HepG2 (cell line): Measurements from ENCODE around the gene CALM1. TPM values are rescaled to one million over a fixed set of nuclear protein-coding genes. Genes with fewer than 3 reads are reported as not detected.

Experiments used
- AHR ChIP-seq: IDR thresholded peaks from 2 replicates; pipeline ENCODE4 v1.6.1; 2018; ENCODE audit warnings: missing genetic modification reagents, missing compliant biosample characterization
- CEBPB ChIP-seq: IDR thresholded peaks from 2 replicates; pipeline ENCODE4 v1.6.1; 2011; ENCODE audit warnings: low read depth, low read length, improper control_type of control experiment, borderline replicate concordance
- CEBPZ ChIP-seq: IDR thresholded peaks from 2 replicates; pipeline ENCODE4 v1.6.1; 2012; ENCODE audit warnings: low read length, improper control_type of control experiment
- ELF3 ChIP-seq: IDR thresholded peaks from 2 replicates; pipeline ENCODE4 v1.6.1; 2016; ENCODE audit warnings: missing genetic modification reagents, missing compliant biosample characterization
- GMEB1 ChIP-seq: sonication (generic); formaldehyde crosslinking; IDR thresholded peaks from 2 replicates; pipeline ENCODE4 v1.5.1; 2020; ENCODE audit warnings: missing genetic modification reagents, mild to moderate bottlenecking, borderline replicate concordance
- LRRFIP1 ChIP-seq: sonication (generic); formaldehyde crosslinking; conservative IDR thresholded peaks from 2 replicates; pipeline ENCODE4 v1.4.0; 2020; ENCODE audit warnings: missing genetic modification reagents
- MTA3 ChIP-seq: sonication (generic); formaldehyde crosslinking; IDR thresholded peaks from 2 replicates; pipeline ENCODE4 v1.4.0; 2020; ENCODE audit warnings: missing genetic modification reagents
- MXI1 ChIP-seq: IDR thresholded peaks from 3 replicates; pipeline ENCODE4 v1.6.1; 2012; ENCODE audit warnings: low read depth, low read length, inconsistent platforms, borderline replicate concordance
- NFATC3 ChIP-seq: sonication (generic); formaldehyde crosslinking; IDR thresholded peaks from 2 replicates; pipeline ENCODE4 v1.5.1; 2020; ENCODE audit warnings: mild to moderate bottlenecking, missing genetic modification reagents
- NFE2L2 ChIP-seq: fragments of 150-350 bp; IDR thresholded peaks from 2 replicates; pipeline ENCODE4 v1.6.1; 2014; ENCODE audit warnings: low read length
- POGZ ChIP-seq: sonication (generic); formaldehyde crosslinking; IDR thresholded peaks from 2 replicates; pipeline ENCODE4 v1.4.0; 2020; ENCODE audit warnings: mild to moderate bottlenecking, missing genetic modification reagents
- RFXAP ChIP-seq: sonication (generic); formaldehyde crosslinking; IDR thresholded peaks from 2 replicates; pipeline ENCODE4 v1.4.0; 2020; ENCODE audit warnings: missing genetic modification reagents, borderline replicate concordance
- SOX6 ChIP-seq, 2 experiments: fragments of 450-650 bp in 1 of 2; sonication (generic) in 1 of 2; formaldehyde crosslinking in 1 of 2; IDR thresholded peaks; 2 replicates each; pipeline versions ENCODE4 v1.4.0 to v1.6.1; 2017 to 2020; ENCODE audit warnings: antibody characterized with exemption in 1 of 2, mild to moderate bottlenecking in 1 of 2, missing genetic modification reagents in 1 of 2
- SRSF9 ChIP-seq: fragments of 200-400 bp; formaldehyde crosslinking; IDR thresholded peaks from 2 replicates; pipeline ENCODE4 v1.6.1; 2018; ENCODE audit warnings: borderline replicate concordance, mild to moderate bottlenecking, low read depth, low read length; ENCODE audit not compliant: insufficient read depth, poor library complexity, severe bottlenecking
- TIGD3 ChIP-seq: sonication (generic); formaldehyde crosslinking; IDR thresholded peaks from 2 replicates; pipeline ENCODE4 v1.5.1; 2020; ENCODE audit warnings: mild to moderate bottlenecking, missing genetic modification reagents, borderline replicate concordance
- ZNF143 ChIP-seq: sonication (generic); formaldehyde crosslinking; IDR thresholded peaks from 2 replicates; pipeline ENCODE4 v1.4.0; 2020; ENCODE audit warnings: missing genetic modification reagents
- ZNF350 ChIP-seq: sonication (generic); formaldehyde crosslinking; IDR thresholded peaks from 2 replicates; pipeline ENCODE4 v1.4.0; 2020; ENCODE audit warnings: mild to moderate bottlenecking, low read depth, missing genetic modification reagents, borderline replicate concordance
- ZNF382 ChIP-seq: sonication (generic); formaldehyde crosslinking; IDR thresholded peaks from 2 replicates; pipeline ENCODE4 v1.5.0; 2020; ENCODE audit warnings: missing genetic modification reagents, mild to moderate bottlenecking, borderline replicate concordance
- ZNF772 ChIP-seq: sonication (generic); formaldehyde crosslinking; IDR thresholded peaks from 2 replicates; pipeline ENCODE4 v1.5.0; 2020; ENCODE audit warnings: mild to moderate bottlenecking, missing genetic modification reagents
- ZNF782 ChIP-seq: sonication (generic); formaldehyde crosslinking; IDR thresholded peaks from 2 replicates; pipeline ENCODE4 v1.4.0; 2020; ENCODE audit warnings: missing genetic modification reagents, mild to moderate bottlenecking, borderline replicate concordance
- polyA plus RNA-seq, 8 experiments: library from polyadenylated mRNA; depleted of rRNA in 3 of 8; stranded (reverse) in 7 of 8; unstranded in 1 of 8; fragments of >200 nt; fragmentation: Illumina TruSeq in 4 of 8; extraction: Trizol in 4 of 8; gene quantifications; 2 replicates each; pipeline versions ENCODE4 v1.2.1 to v1.2.3, GENCODE V29; 2011 to 2016; ENCODE audit warnings: low read depth in 4 of 8, missing spikeins in 1 of 8, mixed read lengths in 1 of 8; ENCODE audit not compliant: insufficient read depth in 1 of 8
- total RNA-seq, 5 experiments: library from RNA; depleted of rRNA; stranded (reverse); fragments of >200 nt; fragmentation: Illumina TruSeq; extraction: Trizol; gene quantifications; 2 replicates each; pipeline ENCODE4 v1.2.3, GENCODE V29; 2016; ENCODE audit warnings: low read depth in 1 of 5

Gene CALM1
- total and polyA plus RNA-seq, 2 of the 13 experiments (the other 11 are each of a cell fraction or from before 2014, with no cell fraction given), result 110 to 238 TPM

GRCh38 chr14:90368946-90369721 lies 27.7 kb upstream of the CALM1 start (continued):
- no peak for TF ChIP-seq ZNF382 (CRISPR knock-in tag)
- no peak for TF ChIP-seq LRRFIP1 (CRISPR knock-in tag)
- TF ChIP-seq CEBPZ, result no peak
- TF ChIP-seq CEBPB, result peak; percentile 1; the same call in 1 of the 2 replicates
- TF ChIP-seq ZNF350 (CRISPR knock-in tag), result no peak
- peak; percentile 39; the same call in 1 of the 3 replicates for TF ChIP-seq MXI1
- TF ChIP-seq NFE2L2, result no peak
- TF ChIP-seq MTA3, result no peak
- TF ChIP-seq SRSF9, result no peak
- no peak for TF ChIP-seq RFXAP (CRISPR knock-in tag)
- no peak for TF ChIP-seq AHR
- TF ChIP-seq TIGD3 (CRISPR knock-in tag), result no peak
- TF ChIP-seq SOX6 (IDR thresholded peaks at IDR 0.05), result no peak
- TF ChIP-seq SOX6 (CRISPR knock-in tag; IDR thresholded peaks at IDR 0.05), result 0 out of 2 replicates have a peak, but pooled peaks have one; percentile 29
- no peak for TF ChIP-seq ZNF143 (CRISPR knock-in tag)
- TF ChIP-seq ZNF782, result no peak
- TF ChIP-seq POGZ (CRISPR knock-in tag), result no peak
- TF ChIP-seq ZNF772, result no peak
- no peak for TF ChIP-seq NFATC3 (CRISPR knock-in tag)
- TF ChIP-seq GMEB1 (CRISPR knock-in tag), result no peak
- TF ChIP-seq ELF3 (CRISPR knock-in tag), result peak; percentile 62; the same call in 1 of the 2 replicates
